ENCODE results near the gene FOXK1.

The FOXK1 gene

GRCh38 chr7:4742852-4743251 lies 60.8 kb downstream of the FOXK1 start:
- no peak for DNase-seq (ENCODE audit: low read depth in 2 of 2, low spot score in 1 of 2)

- DNase-seq (ENCODE audit: low read depth in 2 of 2, low spot score in 1 of 2), result peak; percentile 29 to 34
Observed at GRCh38 chr7:4744391-4745264, 62.5 kb downstream of the FOXK1 start.

DNA sequence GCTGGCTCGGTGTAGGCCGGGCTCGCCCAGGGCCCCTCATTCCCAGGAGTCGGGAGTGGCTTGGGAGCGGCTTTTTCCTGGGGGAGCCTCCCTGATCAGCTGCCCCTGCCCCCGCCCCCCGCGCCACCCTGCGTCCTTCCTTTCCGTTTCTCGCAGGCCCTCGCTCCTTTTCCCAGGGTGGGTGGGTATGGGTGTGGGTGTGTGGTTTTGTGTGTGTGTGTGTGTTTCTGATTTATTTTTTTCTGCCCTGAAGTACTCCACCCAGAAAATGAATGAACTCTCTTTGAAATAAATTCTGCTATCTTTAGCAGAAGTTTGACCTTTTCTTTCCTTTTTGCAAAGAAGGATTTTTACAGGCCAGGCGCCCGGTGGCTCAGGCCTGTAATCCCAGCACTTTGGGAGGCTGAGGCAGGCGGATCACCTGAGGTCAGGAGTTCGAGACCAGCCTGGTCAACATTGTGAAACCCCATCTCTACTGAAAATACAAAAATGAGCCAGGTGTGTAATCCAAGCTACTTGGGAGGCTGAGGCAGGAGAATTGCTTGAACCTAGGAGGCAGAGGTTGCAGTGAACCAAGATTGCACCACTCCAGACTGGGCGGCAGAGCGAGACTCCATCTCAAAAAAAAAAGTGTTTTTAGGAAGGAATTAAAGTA lies 63.3 kb downstream of the FOXK1 start:
- DNase-seq (ENCODE audit: low read depth in 2 of 2, low spot score in 1 of 2), result peak in 1 of 2 donors; percentile 21

DNA sequence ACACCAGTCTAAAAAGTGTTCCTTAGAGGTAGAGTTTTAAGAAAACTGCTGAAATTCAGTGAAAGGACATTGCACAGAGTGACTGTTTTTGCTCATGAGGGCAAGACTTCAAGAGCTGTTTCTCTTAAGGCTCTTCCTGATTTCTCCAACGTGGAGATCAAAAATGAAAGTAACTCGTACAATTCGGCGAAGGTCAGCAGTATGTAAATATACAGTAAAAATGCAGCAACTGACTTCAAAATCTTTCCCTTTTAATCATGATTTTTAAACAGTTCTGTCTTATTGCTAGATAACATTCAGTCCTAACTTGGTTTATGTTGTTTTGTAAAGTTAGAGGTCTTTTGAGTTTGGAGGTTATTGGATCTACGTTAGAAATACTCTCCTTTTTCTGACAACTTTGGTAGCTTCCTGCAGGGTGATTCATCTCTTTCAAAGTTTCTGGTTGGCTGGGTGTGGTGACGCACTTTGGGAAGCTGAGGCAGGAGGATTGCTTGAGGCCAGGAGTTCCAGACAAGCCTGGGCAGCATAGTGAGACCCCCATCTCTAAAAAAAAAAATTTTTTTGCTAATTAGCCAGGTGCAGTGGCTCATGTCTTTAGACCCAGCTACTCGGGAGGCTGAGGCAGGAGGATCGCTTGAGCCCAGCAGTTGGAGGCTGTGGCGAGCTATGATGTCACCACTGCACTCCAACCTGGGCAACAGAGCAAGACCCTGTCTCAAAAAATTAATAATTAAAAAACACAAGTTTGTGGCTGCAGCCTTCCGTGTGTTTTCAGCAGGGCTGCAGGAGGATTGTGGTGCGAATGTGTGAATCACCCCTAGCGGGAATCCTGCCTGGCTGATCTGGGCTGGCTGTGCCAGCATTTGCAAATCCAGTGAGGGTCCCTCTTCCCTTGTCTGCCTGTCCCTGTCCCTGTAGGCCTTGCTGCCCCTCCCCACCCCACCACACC lies 64.2 kb downstream of the FOXK1 start:
- no peak for DNase-seq (ENCODE audit: low read depth in 2 of 2, low spot score in 1 of 2)

- no peak for DNase-seq (ENCODE audit: low read depth in 2 of 2, low spot score in 1 of 2)
Observed at GRCh38 chr7:4747013-4747412, 64.9 kb downstream of the FOXK1 start.

- DNase-seq (ENCODE audit: low read depth in 2 of 2, low spot score in 1 of 2), result no peak
Observed at GRCh38 chr7:4747746-4748145, 65.7 kb downstream of the FOXK1 start.

- DNase-seq (ENCODE audit: low read depth in 2 of 2, low spot score in 1 of 2), result no peak
Observed at GRCh38 chr7:4748231-4748681, 66.2 kb downstream of the FOXK1 start.

GRCh38 chr7:4749363-4749762 lies 67.3 kb downstream of the FOXK1 start:
- DNase-seq (ENCODE audit: low read depth in 2 of 2, low spot score in 1 of 2), result no peak

DNA sequence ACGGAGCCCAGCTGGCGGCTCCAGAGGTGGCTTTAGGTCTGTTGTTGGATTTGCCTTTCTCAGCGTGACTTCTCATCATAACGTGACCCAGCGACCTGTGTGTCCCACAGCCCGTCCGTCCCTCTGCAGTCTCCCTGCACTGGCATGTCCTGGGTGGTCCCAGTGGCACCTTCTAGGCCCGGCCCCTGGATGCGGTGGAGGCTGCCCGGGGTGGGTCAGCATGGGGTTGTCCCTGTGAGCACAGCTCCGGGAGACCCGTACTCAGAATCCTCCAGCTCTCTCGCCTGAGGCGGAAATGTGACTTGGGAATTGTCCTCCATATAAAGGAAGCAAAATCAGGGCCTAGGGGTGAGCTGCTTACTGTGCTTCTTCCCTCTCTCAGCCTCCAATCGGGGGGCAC lies 67.7 kb downstream of the FOXK1 start:
- DNase-seq (ENCODE audit: low read depth in 2 of 2, low spot score in 1 of 2), result no peak

DNA sequence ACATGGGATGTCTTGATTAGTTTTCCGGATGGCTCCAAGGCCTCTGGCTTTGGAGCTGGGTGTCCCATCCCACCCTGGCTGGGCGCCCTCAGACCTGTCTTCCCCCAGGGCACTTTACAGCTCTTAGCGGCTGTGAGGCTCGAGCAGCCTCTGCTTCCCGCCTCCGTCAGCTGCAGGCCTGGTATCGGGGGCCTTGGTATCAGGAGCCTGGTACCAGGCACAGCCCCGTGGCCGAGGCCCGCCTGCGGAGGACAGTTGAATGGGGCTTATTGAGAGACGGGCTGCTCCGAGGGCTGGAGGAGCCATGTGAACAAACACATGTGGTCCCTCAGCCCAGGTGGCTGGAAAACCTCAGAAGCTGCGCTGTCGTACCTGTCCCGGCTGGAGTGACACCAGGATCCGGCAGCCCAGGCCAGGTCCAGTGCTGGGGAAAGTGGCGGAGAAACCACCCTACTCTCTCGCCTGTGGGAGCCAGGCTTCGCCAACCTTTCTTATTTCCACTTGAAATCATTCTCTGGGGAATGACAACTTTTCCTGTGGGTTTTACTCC lies 69.4 kb downstream of the FOXK1 start:
- DNase-seq (ENCODE audit: low read depth in 2 of 2, low spot score in 1 of 2), result no peak

GRCh38 chr7:4753598-4754432 lies 71.7 kb downstream of the FOXK1 start:
- peak; percentile 57 to 79 for DNase-seq (ENCODE audit: low read depth in 2 of 2, low spot score in 1 of 2)

DNA sequence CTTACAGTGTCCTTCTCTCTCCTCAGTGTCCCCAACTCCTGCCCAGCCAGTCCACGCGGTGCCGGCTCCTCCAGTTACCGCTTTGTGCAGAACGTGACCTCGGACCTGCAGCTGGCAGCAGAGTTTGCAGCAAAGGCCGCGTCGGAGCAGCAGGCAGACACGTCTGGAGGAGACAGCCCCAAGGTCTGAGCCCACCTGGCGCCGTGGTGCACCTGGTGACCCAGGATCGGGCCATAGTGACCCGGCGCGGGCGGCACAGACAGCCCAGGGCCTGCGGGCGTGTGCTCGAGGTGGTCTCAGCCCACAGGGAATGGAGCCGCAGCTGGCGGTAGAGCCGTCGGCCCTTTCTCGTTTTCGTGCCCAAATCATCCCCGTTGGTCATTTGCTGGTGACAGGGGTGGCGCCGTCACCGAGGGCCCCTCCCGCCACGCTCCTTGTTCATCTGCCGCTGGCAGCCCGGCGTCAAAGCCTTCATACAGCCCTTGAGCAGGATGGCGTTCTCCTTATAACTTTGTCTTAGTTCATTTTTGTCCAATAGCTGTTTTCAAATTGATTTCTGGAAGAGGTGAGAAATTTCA lies 72.4 kb downstream of the FOXK1 start:
- DNase-seq (ENCODE audit: low read depth in 2 of 2, low spot score in 1 of 2), result no peak

DNA sequence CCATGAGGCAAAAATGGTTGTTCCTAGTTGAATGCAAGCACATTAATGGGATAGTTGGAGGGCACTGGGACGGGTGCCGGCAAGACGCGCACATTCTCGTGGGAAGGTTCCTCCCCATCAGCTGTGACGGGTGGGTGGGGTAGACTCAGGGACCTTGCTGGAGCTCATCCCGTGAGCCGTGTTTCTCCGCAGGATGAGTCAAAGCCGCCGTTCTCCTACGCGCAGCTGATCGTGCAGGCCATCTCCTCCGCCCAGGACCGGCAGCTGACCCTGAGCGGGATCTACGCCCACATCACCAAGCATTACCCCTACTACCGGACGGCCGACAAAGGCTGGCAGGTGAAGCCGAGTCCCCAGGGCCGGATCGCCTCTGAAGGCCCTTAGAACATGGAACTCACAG lies 73.0 kb downstream of the FOXK1 start:
- no peak for DNase-seq (ENCODE audit: low read depth in 2 of 2, low spot score in 1 of 2)

- DNase-seq (ENCODE audit: low read depth in 2 of 2, low spot score in 1 of 2), result no peak
Observed at GRCh38 chr7:4758111-4758510, 76.0 kb downstream of the FOXK1 start.

- DNase-seq (ENCODE audit: low read depth in 2 of 2, low spot score in 1 of 2), result no peak
Observed at GRCh38 chr7:4758791-4759190, 76.7 kb downstream of the FOXK1 start.

DNA sequence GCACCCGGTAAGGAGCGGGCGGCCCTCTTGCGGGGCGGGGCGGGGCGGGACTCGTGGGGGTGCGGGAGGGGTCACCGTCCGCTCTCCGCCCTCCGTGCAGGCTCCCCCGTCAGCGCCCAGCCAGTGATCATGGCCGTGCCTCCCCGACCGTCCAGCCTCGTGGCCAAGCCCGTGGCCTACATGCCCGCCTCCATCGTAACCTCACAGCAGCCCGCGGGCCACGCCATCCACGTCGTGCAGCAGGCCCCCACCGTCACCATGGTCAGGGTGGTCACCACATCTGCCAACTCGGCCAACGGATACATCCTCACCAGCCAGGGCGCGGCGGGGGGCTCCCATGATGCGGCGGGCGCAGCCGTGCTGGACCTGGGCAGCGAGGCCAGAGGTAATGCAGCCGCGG lies 77.1 kb downstream of the FOXK1 start:
- DNase-seq (ENCODE audit: low read depth in 2 of 2, low spot score in 1 of 2), result no peak

- no peak for DNase-seq (ENCODE audit: low read depth in 2 of 2, low spot score in 1 of 2)
Observed at GRCh38 chr7:4760952-4761351, 78.9 kb downstream of the FOXK1 start.

DNA sequence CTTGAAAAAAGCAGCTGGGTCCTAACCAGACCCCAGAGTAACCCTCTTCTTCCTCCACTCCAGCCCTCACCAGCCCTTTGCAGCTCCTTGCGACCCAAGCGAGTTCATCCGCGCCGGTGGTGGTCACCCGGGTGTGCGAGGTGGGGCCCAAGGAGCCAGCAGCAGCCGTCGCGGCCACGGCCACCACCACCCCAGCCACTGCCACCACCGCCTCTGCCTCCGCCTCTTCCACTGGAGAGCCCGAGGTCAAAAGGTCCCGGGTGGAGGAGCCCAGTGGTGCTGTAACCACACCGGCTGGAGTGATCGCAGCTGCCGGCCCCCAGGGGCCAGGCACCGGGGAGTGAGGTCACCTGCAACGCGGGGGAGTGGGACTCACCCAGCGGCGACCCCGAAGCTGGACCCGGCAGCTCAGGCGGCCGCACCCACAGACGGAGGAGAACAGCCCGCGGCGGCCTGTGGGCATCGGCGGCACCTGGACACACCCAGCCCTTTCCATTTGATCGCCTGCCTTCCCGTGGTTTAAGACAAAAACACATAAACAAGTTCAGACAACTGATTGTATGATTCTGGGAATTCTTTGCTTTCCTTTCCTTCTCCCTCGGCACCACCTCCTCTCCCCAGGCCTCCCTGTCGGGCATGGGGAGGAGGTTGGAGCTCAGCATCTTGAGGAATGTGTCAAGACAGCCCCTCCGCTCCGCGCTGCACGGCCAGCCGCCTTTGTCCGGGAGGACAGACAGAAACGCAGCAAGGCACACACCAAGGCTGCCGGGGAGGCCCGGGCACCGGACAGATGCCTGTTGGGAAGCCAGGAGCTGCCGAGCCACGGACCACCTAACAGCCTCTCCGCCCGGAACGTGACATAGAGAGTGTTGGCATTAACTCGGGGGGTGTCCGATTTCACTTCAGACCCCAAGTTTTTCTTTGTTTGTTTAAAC lies 80.3 kb downstream of the FOXK1 start:
- DNase-seq (ENCODE audit: low read depth in 2 of 2, low spot score in 1 of 2), result no peak

Measured in stimulated activated CD8-positive, alpha-beta memory T cell treated with anti-CD3 and anti-CD28 coated beads, Interleukin-4, amount 100 ng/mL, for 4 hours (primary cell).